GM23248 (cell line): ENCODE measurements around the gene FZD4.

Experiments
- EZH2 ChIP-seq: fragments of 200-600 bp; sonication (generic); IDR thresholded peaks from 2 replicates; pipeline ENCODE4 v1.6.1; 2018; ENCODE audit warnings: antibody characterized with exemption, mild to moderate bottlenecking; ENCODE audit not compliant: insufficient read depth, poor library complexity, severe bottlenecking
- EZH2phosphoT487 ChIP-seq: fragments of 200-600 bp; sonication (generic); IDR thresholded peaks from 2 replicates; pipeline ENCODE4 v1.6.1; 2018; ENCODE audit warnings: antibody characterized with exemption, moderate library complexity, mild to moderate bottlenecking, low read depth; ENCODE audit not compliant: insufficient read depth

DNA sequence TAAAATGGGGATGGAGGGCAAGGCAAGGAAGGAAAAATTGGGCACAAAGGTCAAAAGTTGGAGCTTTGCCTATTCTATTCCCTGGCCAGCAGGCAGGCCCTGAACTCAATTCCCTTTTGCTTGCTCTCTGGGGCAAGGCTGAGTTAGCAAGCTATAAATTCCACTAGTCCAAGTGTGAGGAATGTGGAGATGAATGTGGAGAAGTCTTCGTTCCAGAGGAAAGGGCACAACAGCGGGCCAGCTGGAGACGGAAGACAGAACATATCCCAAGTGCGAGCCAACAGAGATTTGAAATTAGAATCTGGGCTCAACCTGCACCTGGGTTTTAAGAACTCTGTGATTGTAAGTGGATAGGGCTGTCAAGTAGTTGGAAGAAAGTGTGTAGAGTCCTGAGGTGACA is 29.5 kb upstream of the FZD4 start:
- no peak for TF ChIP-seq EZH2
- no peak for TF ChIP-seq EZH2phosphoT487
